OCI-M1 (cell line): ENCODE data around the gene CAMK2N1.
"Not testable (repeated sequence)": the region's sequence is repeated elsewhere in the genome, so short reads cannot be mapped to it uniquely, and the experiment has no call there.

Source experiments
- DNase-seq: peaks from one replicate; lab custom pipeline; 2025; lab: John Stamatoyannopoulos, UW

The CAMK2N1 gene

GRCh38 chr1:20496725-20497383, 10.8 kb upstream of the CAMK2N1 start:
- DNase-seq = not testable (repeated sequence)

GRCh38 chr1:20496241-20496661, 10.2 kb upstream of the CAMK2N1 start:
- no peak for DNase-seq

- no peak for DNase-seq
Measured at GRCh38 chr1:20495661-20496060, 9.7 kb upstream of the CAMK2N1 start.

GRCh38 chr1:20494609-20495311, 8.8 kb upstream of the CAMK2N1 start:
- no peak for DNase-seq

GRCh38 chr1:20493839-20494608, 8.0 kb upstream of the CAMK2N1 start:
- DNase-seq = peak; percentile 92

- DNase-seq = no peak
Measured at GRCh38 chr1:20493309-20493708, 7.3 kb upstream of the CAMK2N1 start.

- no peak for DNase-seq
Measured at GRCh38 chr1:20492751-20493150, 6.7 kb upstream of the CAMK2N1 start.

- DNase-seq = no peak
Measured at GRCh38 chr1:20491866-20492265, 5.9 kb upstream of the CAMK2N1 start.

GRCh38 chr1:20491178-20491577, 5.2 kb upstream of the CAMK2N1 start:
- no peak for DNase-seq

GRCh38 chr1:20487236-20487590, 1.2 kb upstream of the CAMK2N1 start:
- DNase-seq = no peak

- no peak for DNase-seq
Measured at GRCh38 chr1:20486457-20487235, 636 bp upstream of the CAMK2N1 start.

- DNase-seq = no peak
Measured at GRCh38 chr1:20484519-20485462, 1.2 kb downstream of the CAMK2N1 start.

- DNase-seq = no peak
Measured at GRCh38 chr1:20483833-20484518, 2.0 kb downstream of the CAMK2N1 start.

- no peak for DNase-seq
Measured at GRCh38 chr1:20483098-20483832, 2.7 kb downstream of the CAMK2N1 start.

- DNase-seq = no peak
Measured at GRCh38 chr1:20481643-20482498, 4.1 kb downstream of the CAMK2N1 start.

GRCh38 chr1:20480951-20481617, 4.9 kb downstream of the CAMK2N1 start:
- no peak for DNase-seq

- DNase-seq = no peak
Measured at GRCh38 chr1:20480243-20480944, 5.6 kb downstream of the CAMK2N1 start.

GRCh38 chr1:20479840-20480239, 6.2 kb downstream of the CAMK2N1 start:
- no peak for DNase-seq
